Kidney (tissue), 14 donors: ENCODE data around the gene STRN. TPM values are rescaled to one million over a fixed set of nuclear protein-coding genes. Genes with fewer than 3 reads are reported as not detected.
"Not testable (repeated sequence)": the region's sequence is repeated elsewhere in the genome, so short reads cannot be mapped to it uniquely, and the experiment has no call there.

Source experiments
- DNase-seq, 5 donors: peaks; one replicate each; pipeline ENCODE4 v3.0.0-alpha.2; 2013 to 2020
- FAIRE-seq: peaks from 2 replicates; lab custom pipeline; 2012; peaks lifted over from hg19 to GRCh38; lab: Jason Lieb, UNC
- H3K27ac ChIP-seq, 2 donors: one replicate each; pipeline ENCODE4 v1.7.0; 2013; ENCODE audit warnings: low read depth in 2 of 2, low read length in 2 of 2, inconsistent platforms in 1 of 2
- H3K27me3 ChIP-seq: one replicate; pipeline ENCODE4 v1.7.1; 2013; ENCODE audit warnings: low read length, inconsistent platforms; ENCODE audit not compliant: control insufficient read depth, insufficient read depth
- H3K36me3 ChIP-seq, 3 donors: one replicate each; pipeline versions ENCODE4 v1.7.0 to v1.7.1; 2013; ENCODE audit warnings: low read length in 3 of 3, control low read depth in 1 of 3, inconsistent platforms in 1 of 3; ENCODE audit not compliant: insufficient read depth in 3 of 3, control insufficient read depth in 2 of 3
- H3K4me1 ChIP-seq, 3 donors: one replicate each; pipeline versions ENCODE4 v1.7.0 to v1.7.1; 2013; ENCODE audit warnings: low read length in 3 of 3, inconsistent platforms in 1 of 3, low read depth in 1 of 3; ENCODE audit not compliant: control insufficient read depth in 2 of 3, insufficient read depth in 2 of 3
- H3K4me3 ChIP-seq, 3 donors: one replicate each; pipeline versions ENCODE4 v1.7.0 to v1.8.1; 2013; ENCODE audit warnings: low read length in 3 of 3, control low read depth in 1 of 3, inconsistent platforms in 1 of 3
- H3K9ac ChIP-seq, 3 donors: one replicate each; pipeline versions ENCODE4 v1.7.0 to v1.7.1; 2013; ENCODE audit warnings: low read length in 3 of 3, control low read depth in 1 of 3, inconsistent platforms in 1 of 3
- H3K9me3 ChIP-seq, 3 donors: one replicate each; pipeline versions ENCODE4 v1.7.0 to v1.7.1; 2013; ENCODE audit warnings: low read length in 3 of 3, control low read depth in 1 of 3, inconsistent platforms in 1 of 3; ENCODE audit not compliant: control insufficient read depth in 2 of 3, insufficient read depth in 1 of 3
- CTCF ChIP-seq: IDR thresholded peaks from 3 replicates; pipeline ENCODE4 v1.5.1; 2012; ENCODE audit warnings: mild to moderate bottlenecking, moderate library complexity, borderline replicate concordance; ENCODE audit not compliant: insufficient read depth; ENCODE audit errors: extremely low read depth
- intact Hi-C: fragments of 100-400 bp; cut with DNase I; formaldehyde crosslinking; loops from one replicate; pipeline ENCODE4 v1.11.1; 2022
- polyA plus RNA-seq: library from polyadenylated mRNA; stranded (reverse); fragments of 350-450 nt; fragmentation: Illumina TruSeq; extraction: RNeasy Lipid Tissue Mini Kit (QIAGEN cat#74804); gene quantifications from one replicate; pipeline ENCODE4 v1.2.3, GENCODE V29; 2014; ENCODE audit warnings: low read depth, low replicate concordance; ENCODE audit not compliant: insufficient read depth
- total RNA-seq: library from RNA; stranded (reverse); fragmentation: NEBNext Ultra II Directional; extraction: Animal tissue kit (Norgen Biotek cat#: 25700); gene quantifications from one replicate; pipeline ENCODE4 v1.2.1, GENCODE V29; 2021
- donor health status: control.
- donor health status: control.
- donor health status: control.
- donor health status: control.
- donor health status: control.
- donor health status: DM: yes; HTN: yes; CAD: no.
- donor health status: Normal renal cell carcinoma (clear cell type).

The STRN gene
- total and polyA plus RNA-seq, 2 donors from 2014 or later: 3.7 to 42.7 TPM

- Histone ChIP-seq H3K9me3 (no peaks in the 10 kb centered on the region), H3K4me1 (no peaks in the 10 kb centered on the region), H3K27me3 (no peaks in the 10 kb centered on the region), H3K9ac (no peak overlapping the region), H3K4me3 (no peak overlapping the region), H3K36me3 (no peaks in the 10 kb centered on the region), H3K27ac (no peak overlapping the region)
- intact Hi-C loops: no loop called here
- FAIRE-seq: no peak
- no peak for TF ChIP-seq CTCF
- DNase-seq: no peak
These were observed 24.5 kb downstream of the STRN start for GRCh38 chr2:36941867-36942266.

- H3K9me3 ChIP-seq, H3K27ac ChIP-seq, H3K36me3 ChIP-seq, intact Hi-C loops, FAIRE-seq, H3K4me1 ChIP-seq, H3K4me3 ChIP-seq, H3K27me3 ChIP-seq, DNase-seq, H3K9ac ChIP-seq: not testable (repeated sequence)
These were observed 29.8 kb downstream of the STRN start for GRCh38 chr2:36936526-36936925.

- H3K27me3 ChIP-seq, H3K9me3 ChIP-seq, H3K9ac ChIP-seq, H3K4me1 ChIP-seq, H3K27ac ChIP-seq, H3K36me3 ChIP-seq, DNase-seq, H3K4me3 ChIP-seq, intact Hi-C loops, FAIRE-seq: not testable (repeated sequence)
These were observed 34.6 kb downstream of the STRN start for GRCh38 chr2:36931688-36932087.

GRCh38 chr2:36930787-36931410 lies 35.4 kb downstream of the STRN start:
- H3K27me3 ChIP-seq, H3K4me3 ChIP-seq, H3K36me3 ChIP-seq, H3K27ac ChIP-seq, DNase-seq, H3K4me1 ChIP-seq, H3K9ac ChIP-seq, H3K9me3 ChIP-seq, FAIRE-seq, intact Hi-C loops: not testable (repeated sequence)

- FAIRE-seq, H3K27ac ChIP-seq, DNase-seq, H3K4me1 ChIP-seq, H3K27me3 ChIP-seq, intact Hi-C loops, H3K36me3 ChIP-seq, H3K9me3 ChIP-seq, H3K4me3 ChIP-seq, H3K9ac ChIP-seq: not testable (repeated sequence)
These were observed 39.9 kb downstream of the STRN start for GRCh38 chr2:36926175-36927132.

- H3K4me3 ChIP-seq, H3K27ac ChIP-seq, H3K4me1 ChIP-seq, intact Hi-C loops, H3K9me3 ChIP-seq, FAIRE-seq, H3K27me3 ChIP-seq, H3K9ac ChIP-seq, DNase-seq, H3K36me3 ChIP-seq: not testable (repeated sequence)
These were observed 43.7 kb downstream of the STRN start for GRCh38 chr2:36922629-36923028.
